Smooth muscle cell (in vitro differentiated cells): ENCODE results near the gene RCC1. TPM values are rescaled to one million over a fixed set of nuclear protein-coding genes. Genes with fewer than 3 reads are reported as not detected.

Source experiments
- DNase-seq: peaks from one replicate; lab custom pipeline; 2025; ENCODE audit not compliant: unreplicated experiment; lab: John Stamatoyannopoulos, UW
- H2AFZ ChIP-seq: fragments of 200-600 bp; sonication (generic); 2 replicates; pipeline ENCODE4 v1.6.0; 2016; ENCODE audit warnings: antibody characterized with exemption, low read depth, mild to moderate bottlenecking
- H3F3A ChIP-seq: fragments of 200-600 bp; sonication (generic); 2 replicates; pipeline ENCODE4 v1.6.0; 2017; ENCODE audit warnings: antibody characterized with exemption, low read depth
- H3K27ac ChIP-seq: fragments of 200-600 bp; sonication (generic); 2 replicates; pipeline ENCODE4 v1.5.1; 2016; ENCODE audit warnings: low read depth, mild to moderate bottlenecking
- H3K27me3 ChIP-seq: fragments of 200-600 bp; sonication (generic); 2 replicates; pipeline ENCODE4 v1.6.1; 2016; ENCODE audit warnings: low read depth, mild to moderate bottlenecking
- H3K36me3 ChIP-seq: fragments of 200-600 bp; sonication (generic); 2 replicates; pipeline ENCODE4 v1.5.1; 2016; ENCODE audit warnings: low read depth
- H3K4me1 ChIP-seq: fragments of 200-600 bp; sonication (generic); 2 replicates; pipeline ENCODE4 v1.5.1; 2016; ENCODE audit warnings: low read depth
- H3K4me2 ChIP-seq: fragments of 200-600 bp; sonication (generic); 2 replicates; pipeline ENCODE4 v1.6.0; 2016; ENCODE audit warnings: mild to moderate bottlenecking
- H3K4me3 ChIP-seq: fragments of 200-600 bp; sonication (generic); 2 replicates; pipeline ENCODE4 v1.5.1; 2016; ENCODE audit warnings: mild to moderate bottlenecking
- H3K79me2 ChIP-seq: fragments of 200-600 bp; sonication (generic); 2 replicates; pipeline ENCODE4 v1.6.0; 2016; ENCODE audit warnings: low read depth, mild to moderate bottlenecking
- H3K9ac ChIP-seq: fragments of 200-600 bp; sonication (generic); 2 replicates; pipeline ENCODE4 v1.6.0; 2016; ENCODE audit warnings: low read depth
- H3K9me3 ChIP-seq: fragments of 200-600 bp; sonication (generic); replicated peaks from 2 replicates; pipeline ENCODE4 v1.5.1; 2016; ENCODE audit warnings: low read depth
- H4K20me1 ChIP-seq: fragments of 200-600 bp; sonication (generic); 2 replicates; pipeline ENCODE4 v1.6.0; 2016; ENCODE audit warnings: low read depth
- WGBS: methylation state at CpG from one replicate; pipeline ENCODE4 v1.1.7; 2016; ENCODE audit warnings: low lambda C conversion rate; 5-methylcytosine and 5-hydroxymethylcytosine counted together
- polyA plus RNA-seq: library from polyadenylated mRNA; unstranded; fragments of >200 nt; fragmentation: Nextera tagmentation; extraction: Ambion mirVana; gene quantifications from 2 replicates; pipeline ENCODE4 v1.2.1, GENCODE V29; 2016
- total RNA-seq: library from RNA; depleted of rRNA; stranded (reverse); fragments of >200 nt; gene quantifications from 2 replicates; pipeline ENCODE4 v1.2.3, GENCODE V29; 2014
- TF ChIP-seq, protein P1 (sequence below): fragments of 200-600 bp; sonication (generic); IDR thresholded peaks from 2 replicates; pipeline ENCODE4 v1.5.1; 2017; ENCODE audit warnings: borderline replicate concordance, mild to moderate bottlenecking, antibody characterized with exemption; ENCODE audit not compliant: insufficient read depth, poor library complexity, severe bottlenecking

Gene RCC1
- total and polyA plus RNA-seq, 2 experiments from 2014 or later, result 8.9 to 10.5 TPM

DNA sequence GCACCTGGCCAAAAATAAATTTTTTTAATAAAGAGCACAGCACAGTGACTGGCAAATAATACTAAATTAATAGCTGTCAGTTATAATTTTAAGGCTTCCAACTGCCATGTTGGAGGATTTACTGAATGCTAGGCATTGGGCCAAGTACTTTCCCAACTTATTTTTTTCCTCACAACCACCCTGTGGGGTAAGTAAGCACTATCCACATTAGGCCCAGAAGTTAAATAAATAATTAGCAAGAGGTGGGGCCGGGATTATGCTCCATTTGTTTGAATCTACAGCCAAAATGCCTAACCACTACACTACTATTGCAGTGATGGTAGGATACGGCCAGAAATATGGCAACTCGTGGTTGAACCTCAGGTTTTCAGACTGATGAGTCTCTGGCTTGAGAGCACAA, 42.5 kb downstream of the RCC1 start:
- H3F3A ChIP-seq, result no peaks in the 10 kb centered on the region
- no peaks in the 10 kb centered on the region for H4K20me1 ChIP-seq
- H3K4me2 ChIP-seq, result no peak overlapping the region
- no peaks in the 10 kb centered on the region for H3K36me3 ChIP-seq
- TF ChIP-seq, protein P1, sequence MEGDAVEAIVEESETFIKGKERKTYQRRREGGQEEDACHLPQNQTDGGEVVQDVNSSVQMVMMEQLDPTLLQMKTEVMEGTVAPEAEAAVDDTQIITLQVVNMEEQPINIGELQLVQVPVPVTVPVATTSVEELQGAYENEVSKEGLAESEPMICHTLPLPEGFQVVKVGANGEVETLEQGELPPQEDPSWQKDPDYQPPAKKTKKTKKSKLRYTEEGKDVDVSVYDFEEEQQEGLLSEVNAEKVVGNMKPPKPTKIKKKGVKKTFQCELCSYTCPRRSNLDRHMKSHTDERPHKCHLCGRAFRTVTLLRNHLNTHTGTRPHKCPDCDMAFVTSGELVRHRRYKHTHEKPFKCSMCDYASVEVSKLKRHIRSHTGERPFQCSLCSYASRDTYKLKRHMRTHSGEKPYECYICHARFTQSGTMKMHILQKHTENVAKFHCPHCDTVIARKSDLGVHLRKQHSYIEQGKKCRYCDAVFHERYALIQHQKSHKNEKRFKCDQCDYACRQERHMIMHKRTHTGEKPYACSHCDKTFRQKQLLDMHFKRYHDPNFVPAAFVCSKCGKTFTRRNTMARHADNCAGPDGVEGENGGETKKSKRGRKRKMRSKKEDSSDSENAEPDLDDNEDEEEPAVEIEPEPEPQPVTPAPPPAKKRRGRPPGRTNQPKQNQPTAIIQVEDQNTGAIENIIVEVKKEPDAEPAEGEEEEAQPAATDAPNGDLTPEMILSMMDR, result no peak
- H3K27me3 ChIP-seq, result no peaks in the 10 kb centered on the region
- H3K4me1 ChIP-seq, result no peaks in the 10 kb centered on the region
- DNase-seq, result no peak
- no peak overlapping the region for H3K27ac ChIP-seq
- no peaks in the 10 kb centered on the region for H3K79me2 ChIP-seq
- 91% methylated on average over 3 of the region's 3 CpGs for WGBS
- H3K4me3 ChIP-seq, result no peak overlapping the region
- H3K9ac ChIP-seq, result no peak overlapping the region
- no peaks in the 10 kb centered on the region for H3K9me3 ChIP-seq
- no peak overlapping the region for H2AFZ ChIP-seq

DNA sequence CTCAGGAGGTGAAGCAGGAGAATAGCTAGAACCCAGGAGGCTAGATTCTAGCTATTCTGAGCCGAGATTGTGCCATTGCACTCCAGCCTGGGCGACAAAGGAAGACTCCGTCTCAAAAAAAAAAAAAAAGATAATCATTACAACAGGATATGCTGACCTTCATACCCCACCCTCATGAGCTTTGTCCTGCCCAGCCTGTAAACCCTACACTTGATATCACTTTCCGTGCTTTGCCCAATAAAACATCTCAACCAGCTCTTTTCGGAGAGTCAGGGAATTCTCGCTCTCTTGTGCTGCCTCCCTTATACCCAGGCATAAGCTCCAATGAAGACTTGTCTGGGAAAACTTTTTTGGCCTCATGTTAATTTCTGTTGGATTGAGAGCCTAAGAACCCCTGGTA, 45.5 kb downstream of the RCC1 start:
- Histone ChIP-seq H3K27ac (no peak overlapping the region), H3K36me3 (no peaks in the 10 kb centered on the region), H4K20me1 (no peaks in the 10 kb centered on the region), H3K4me1 (peaks cover 7% of the 10 kb centered on the region), H2AFZ (no peak overlapping the region), H3F3A (no peaks in the 10 kb centered on the region), H3K27me3 (no peaks in the 10 kb centered on the region), H3K4me3 (no peak overlapping the region), H3K9ac (no peak overlapping the region), H3K4me2 (no peak overlapping the region), H3K9me3 (no peaks in the 10 kb centered on the region), H3K79me2 (peaks cover 3% of the 10 kb centered on the region)
- TF ChIP-seq, protein P1, result no peak
- no peak for DNase-seq
- 97% methylated on average over 6 of the region's 6 CpGs for WGBS

DNA sequence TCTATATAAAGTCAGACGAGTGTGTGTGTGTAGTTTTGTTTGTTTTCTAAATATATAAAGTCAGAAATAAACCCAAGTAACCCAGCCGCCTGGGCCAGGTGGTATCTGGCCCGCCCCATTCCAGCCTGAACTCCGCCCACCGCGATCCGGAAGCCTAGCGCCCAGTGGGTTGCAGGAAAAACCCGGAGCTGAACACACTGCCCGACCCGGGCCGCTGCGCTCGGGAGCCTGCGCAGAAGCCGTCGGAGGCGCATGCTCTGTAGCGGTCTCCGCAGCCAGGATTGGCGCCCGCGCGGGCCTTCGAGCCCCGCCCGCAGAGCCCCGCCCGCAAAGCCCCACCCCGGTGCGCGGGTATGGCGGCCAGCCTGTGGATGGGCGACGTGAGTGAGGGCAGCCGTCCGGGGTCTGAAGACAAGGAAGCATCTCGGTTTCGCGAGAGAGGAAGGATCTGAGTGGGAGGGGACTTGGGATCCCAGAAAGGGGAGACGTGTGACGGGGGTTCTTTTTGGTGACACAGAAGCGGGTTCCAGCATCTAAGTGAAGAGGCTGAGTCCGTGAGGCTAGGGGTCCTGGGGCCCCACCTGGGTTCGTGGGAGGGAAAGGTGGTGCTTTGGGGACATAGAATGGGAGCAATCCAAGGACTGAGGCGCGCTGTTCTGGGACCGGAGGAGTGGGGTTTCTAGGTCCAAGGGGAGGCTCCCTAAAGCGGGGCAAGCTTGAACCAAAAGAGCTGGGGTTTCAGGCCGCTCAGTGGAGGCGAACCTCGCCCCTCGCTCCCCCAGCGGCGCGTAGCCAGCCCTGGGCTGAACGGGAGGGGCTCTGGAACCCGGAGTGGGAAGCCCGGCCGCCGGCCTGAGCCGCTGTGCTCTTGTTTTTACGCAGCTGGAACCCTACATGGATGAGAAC, 47.2 kb downstream of the RCC1 start, which contains the start of gene TRNAU1AP:
Gene TRNAU1AP (plus strand): TSS at position 328 of the 906 bp plus-strand sequence. CDS start 26 bp downstream, at position 354.
- Histone ChIP-seq H3K4me3 (peak within 1 kb of the TSS; percentile 93), H3K9me3 (no peaks in the 10 kb centered on the region), H3K4me1 (peaks cover 7% of the 10 kb centered on the region), H3K27ac (peak within 1 kb of the TSS; percentile 70), H3F3A (no peaks in the 10 kb centered on the region), H3K4me2 (peak within 1 kb of the TSS; percentile 92), H3K36me3 (no peaks in the 10 kb centered on the region), H3K9ac (peak within 1 kb of the TSS; percentile 80), H3K79me2 (peaks cover 3% of the 10 kb centered on the region), H4K20me1 (no peaks in the 10 kb centered on the region), H3K27me3 (no peaks in the 10 kb centered on the region), H2AFZ (peak within 1 kb of the TSS; percentile 96)
- DNase-seq, result peak; percentile 90
- WGBS, result under 1% methylated on average over 62 of the region's 63 CpGs
- TF ChIP-seq, protein P1, result no peak
